ENCODE measurements around the gene FLOT1. TPM values are rescaled to one million over a fixed set of nuclear protein-coding genes. Genes with fewer than 3 reads are reported as not detected.
A peak's percentile ranks its signal among the peaks of the same experiment; 100 is the strongest.

The FLOT1 gene
- total RNA-seq, 1 donor from 2014 or later = 77.6 TPM

DNA sequence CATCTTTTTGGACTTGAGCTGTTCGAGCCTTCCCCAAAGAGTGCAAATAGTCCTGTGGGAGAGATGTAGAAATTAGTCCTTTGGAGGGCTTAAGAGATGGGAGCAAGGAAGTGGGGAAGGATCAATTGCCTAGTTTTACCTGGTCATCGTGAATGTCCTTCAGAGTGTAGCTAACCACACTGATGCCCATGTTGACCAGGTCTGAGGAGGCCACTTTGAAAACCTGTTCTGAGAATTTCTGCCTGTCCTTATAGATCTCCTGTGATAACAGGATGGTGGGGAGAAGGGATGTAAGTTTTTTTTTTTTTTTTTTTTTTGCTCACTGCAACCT, 2.0 kb downstream of the FLOT1 start:
- Histone ChIP-seq H3K36me3 (ENCODE audit: insufficient read depth, low read length) (peaks cover 9% of the 10 kb centered on the region), H3K4me2 (ENCODE audit: low read length) (peak overlapping the region; percentile 84), H3K27ac (ENCODE audit: low read depth, low read length) (peak overlapping the region; percentile 94), H3K4me1 (ENCODE audit: insufficient read depth, low read length) (peaks cover 22% of the 10 kb centered on the region), H3K9me3 (ENCODE audit: insufficient read depth, low read depth, low read length) (no peaks in the 10 kb centered on the region), H3K79me2 (ENCODE audit: insufficient read depth, low read length) (peaks cover 50% of the 10 kb centered on the region), H3K27me3 (ENCODE audit: insufficient read depth, low read length) (no peaks in the 10 kb centered on the region), H3K4me3 (ENCODE audit: insufficient read depth, low read depth, low read length) (no peak overlapping the region), H2AFZ (ENCODE audit: low read depth, low read length) (no peak overlapping the region), H4K20me1 (ENCODE audit: insufficient read depth, low read length) (peaks cover 33% of the 10 kb centered on the region), H3K9ac (ENCODE audit: low read length) (peak overlapping the region; percentile 97)
- Mint-ChIP-seq H3K36me3 (ENCODE audit: low read depth, unreplicated experiment) (peaks cover 26% of the 10 kb centered on the region), H3K27ac (ENCODE audit: unreplicated experiment) (peak overlapping the region; percentile 99), H3K4me3 (ENCODE audit: unreplicated experiment) (peak overlapping the region; percentile 88), H3K27me3 (ENCODE audit: low read depth, unreplicated experiment) (no peaks in the 10 kb centered on the region), H3K4me1 (ENCODE audit: low read depth, unreplicated experiment) (peaks cover 29% of the 10 kb centered on the region), H3K9me3 (ENCODE audit: unreplicated experiment) (no peaks in the 10 kb centered on the region)
- DNase-seq (ENCODE audit: low read depth) = no peak
- TF ChIP-seq, protein P1, sequence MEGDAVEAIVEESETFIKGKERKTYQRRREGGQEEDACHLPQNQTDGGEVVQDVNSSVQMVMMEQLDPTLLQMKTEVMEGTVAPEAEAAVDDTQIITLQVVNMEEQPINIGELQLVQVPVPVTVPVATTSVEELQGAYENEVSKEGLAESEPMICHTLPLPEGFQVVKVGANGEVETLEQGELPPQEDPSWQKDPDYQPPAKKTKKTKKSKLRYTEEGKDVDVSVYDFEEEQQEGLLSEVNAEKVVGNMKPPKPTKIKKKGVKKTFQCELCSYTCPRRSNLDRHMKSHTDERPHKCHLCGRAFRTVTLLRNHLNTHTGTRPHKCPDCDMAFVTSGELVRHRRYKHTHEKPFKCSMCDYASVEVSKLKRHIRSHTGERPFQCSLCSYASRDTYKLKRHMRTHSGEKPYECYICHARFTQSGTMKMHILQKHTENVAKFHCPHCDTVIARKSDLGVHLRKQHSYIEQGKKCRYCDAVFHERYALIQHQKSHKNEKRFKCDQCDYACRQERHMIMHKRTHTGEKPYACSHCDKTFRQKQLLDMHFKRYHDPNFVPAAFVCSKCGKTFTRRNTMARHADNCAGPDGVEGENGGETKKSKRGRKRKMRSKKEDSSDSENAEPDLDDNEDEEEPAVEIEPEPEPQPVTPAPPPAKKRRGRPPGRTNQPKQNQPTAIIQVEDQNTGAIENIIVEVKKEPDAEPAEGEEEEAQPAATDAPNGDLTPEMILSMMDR (IDR thresholded peaks at IDR 0.05; ENCODE audit: insufficient read depth, low read depth, low read length) = no peak
- no peak for TF ChIP-seq EZH2 (IDR thresholded peaks at IDR 0.05; ENCODE audit: insufficient read depth, low read length)
- FAIRE-seq = no peak

- no peak overlapping the region for H3K4me3 Mint-ChIP-seq (ENCODE audit: unreplicated experiment)
- H3K9me3 Mint-ChIP-seq (ENCODE audit: unreplicated experiment) = no peaks in the 10 kb centered on the region
- no peak overlapping the region for H3K27ac Mint-ChIP-seq (ENCODE audit: unreplicated experiment)
- peaks cover 29% of the 10 kb centered on the region for H3K4me1 Mint-ChIP-seq (ENCODE audit: low read depth, unreplicated experiment)
- DNase-seq (ENCODE audit: low read depth) (no peak), FAIRE-seq (no peak)
- Histone ChIP-seq H3K36me3 (ENCODE audit: insufficient read depth, low read length) (peaks cover 12% of the 10 kb centered on the region), H3K9ac (ENCODE audit: low read length) (no peak overlapping the region), H3K4me1 (ENCODE audit: insufficient read depth, low read length) (peaks cover 22% of the 10 kb centered on the region), H3K27ac (ENCODE audit: low read depth, low read length) (no peak overlapping the region), H2AFZ (ENCODE audit: low read depth, low read length) (no peak overlapping the region), H3K9me3 (ENCODE audit: insufficient read depth, low read depth, low read length) (no peaks in the 10 kb centered on the region), H3K27me3 (ENCODE audit: insufficient read depth, low read length) (no peaks in the 10 kb centered on the region), H4K20me1 (ENCODE audit: insufficient read depth, low read length) (peaks cover 26% of the 10 kb centered on the region), H3K4me3 (ENCODE audit: insufficient read depth, low read depth, low read length) (no peak overlapping the region), H3K4me2 (ENCODE audit: low read length) (no peak overlapping the region), H3K79me2 (ENCODE audit: insufficient read depth, low read length) (peaks cover 39% of the 10 kb centered on the region)
- H3K27me3 Mint-ChIP-seq (ENCODE audit: low read depth, unreplicated experiment) = no peaks in the 10 kb centered on the region
- no peak for TF ChIP-seq EZH2 (IDR thresholded peaks at IDR 0.05; ENCODE audit: insufficient read depth, low read length)
- TF ChIP-seq, protein P1 (IDR thresholded peaks at IDR 0.05; ENCODE audit: insufficient read depth, low read depth, low read length) = no peak
- peaks cover 30% of the 10 kb centered on the region for H3K36me3 Mint-ChIP-seq (ENCODE audit: low read depth, unreplicated experiment)
Observed at GRCh38 chr6:30738532-30738931, 4.0 kb downstream of the FLOT1 start.

GRCh38 chr6:30735668-30736314, 6.7 kb downstream of the FLOT1 start:
- no peak overlapping the region for H3K4me3 ChIP-seq (ENCODE audit: insufficient read depth, low read depth, low read length)
- no peaks in the 10 kb centered on the region for H3K27me3 ChIP-seq (ENCODE audit: insufficient read depth, low read length)
- Mint-ChIP-seq H3K4me3 (ENCODE audit: unreplicated experiment) (peak overlapping the region; percentile 45), H3K4me1 (ENCODE audit: low read depth, unreplicated experiment) (peaks cover 18% of the 10 kb centered on the region), H3K36me3 (ENCODE audit: low read depth, unreplicated experiment) (peaks cover 25% of the 10 kb centered on the region), H3K27ac (ENCODE audit: unreplicated experiment) (peak overlapping the region; percentile 58), H3K9me3 (ENCODE audit: unreplicated experiment) (no peaks in the 10 kb centered on the region), H3K27me3 (ENCODE audit: low read depth, unreplicated experiment) (no peaks in the 10 kb centered on the region)
- H4K20me1 ChIP-seq (ENCODE audit: insufficient read depth, low read length) = peaks cover 10% of the 10 kb centered on the region
- H3K27ac ChIP-seq (ENCODE audit: low read depth, low read length) = no peak overlapping the region
- peaks cover 17% of the 10 kb centered on the region for H3K79me2 ChIP-seq (ENCODE audit: insufficient read depth, low read length)
- H2AFZ ChIP-seq (ENCODE audit: low read depth, low read length) = no peak overlapping the region
- no peak for TF ChIP-seq EZH2 (IDR thresholded peaks at IDR 0.05; ENCODE audit: insufficient read depth, low read length)
- TF ChIP-seq, protein P1 (IDR thresholded peaks at IDR 0.05; ENCODE audit: insufficient read depth, low read depth, low read length) = no peak
- H3K36me3 ChIP-seq (ENCODE audit: insufficient read depth, low read length) = peaks cover 14% of the 10 kb centered on the region
- DNase-seq (ENCODE audit: low read depth) = no peak
- no peaks in the 10 kb centered on the region for H3K9me3 ChIP-seq (ENCODE audit: insufficient read depth, low read depth, low read length)
- no peak overlapping the region for H3K4me2 ChIP-seq (ENCODE audit: low read length)
- H3K9ac ChIP-seq (ENCODE audit: low read length) = no peak overlapping the region
- H3K4me1 ChIP-seq (ENCODE audit: insufficient read depth, low read length) = peaks cover 9% of the 10 kb centered on the region
- FAIRE-seq = no peak
